SK-N-SH (cell line): ENCODE results near the gene SWI5.

Source experiments
- CTCF ChIP-seq: fragments of 200-600 bp; sonication (generic); IDR thresholded peaks from 2 replicates; pipeline ENCODE4 v1.6.1; 2017; ENCODE audit warnings: antibody characterized with exemption, mild to moderate bottlenecking, moderate library complexity
- ELF1 ChIP-seq: IDR thresholded peaks from 2 replicates; pipeline ENCODE4 v1.4.0; 2012
- EP300 ChIP-seq, 2 experiments: IDR thresholded peaks; 2 replicates each; pipeline versions ENCODE4 v1.4.0 to v1.6.1; 2012; ENCODE audit warnings: borderline replicate concordance in 1 of 2, low read depth in 1 of 2, low read length in 1 of 2
- GATA2 ChIP-seq: sonication (generic); formaldehyde crosslinking; IDR thresholded peaks from 2 replicates; pipeline ENCODE4 v1.5.0; 2020; ENCODE audit warnings: mild to moderate bottlenecking, missing genetic modification reagents
- IRF3 ChIP-seq: fragments of 150-350 bp; IDR thresholded peaks from 2 replicates; pipeline ENCODE4 v1.6.1; 2016; ENCODE audit warnings: mild to moderate bottlenecking, low read depth, low read length
- MAX ChIP-seq: IDR thresholded peaks from 2 replicates; pipeline ENCODE4 v1.4.0; 2012; ENCODE audit warnings: low read depth
- MXI1 ChIP-seq: IDR thresholded peaks from 2 replicates; pipeline ENCODE4 v1.6.1; 2012; ENCODE audit warnings: mild to moderate bottlenecking, low read depth, low read length, improper control_type of control experiment
- POLR2AphosphoS5 ChIP-seq: IDR thresholded peaks from 2 replicates; pipeline ENCODE4 v1.6.1; 2012; ENCODE audit warnings: low read depth, low read length
- RAD21 ChIP-seq: IDR thresholded peaks from 2 replicates; pipeline ENCODE4 v1.6.1; 2012; ENCODE audit warnings: mild to moderate bottlenecking, low read length
- TAF1 ChIP-seq: IDR thresholded peaks from 2 replicates; pipeline ENCODE4 v1.6.1; 2012; ENCODE audit warnings: low read depth, mild to moderate bottlenecking, low read length, moderate library complexity, borderline replicate concordance
- USF1 ChIP-seq: IDR thresholded peaks from 2 replicates; pipeline ENCODE4 v1.4.0; 2012; ENCODE audit warnings: low read depth, borderline replicate concordance
- ZBTB33 ChIP-seq: IDR thresholded peaks from 2 replicates; pipeline ENCODE4 v1.4.0; 2012; ENCODE audit warnings: low read depth, borderline replicate concordance

- no peak for TF ChIP-seq GATA2 (CRISPR knock-in tag)
- no peak for TF ChIP-seq EP300 (IDR thresholded peaks at IDR 0.05; ENCODE audit: borderline replicate concordance in 1 of 2, low read depth in 1 of 2, low read length in 1 of 2)
- TF ChIP-seq CTCF, result no peak
- no peak for TF ChIP-seq IRF3
- no peak for TF ChIP-seq ELF1
- TF ChIP-seq USF1, result no peak
- TF ChIP-seq ZBTB33, result no peak
- TF ChIP-seq RAD21, result no peak
- no peak for TF ChIP-seq TAF1
- TF ChIP-seq POLR2AphosphoS5, result no peak
- no peak for TF ChIP-seq MAX
- TF ChIP-seq MXI1, result no peak
Measured at GRCh38 chr9:128337936-128338335, 61.9 kb downstream of the SWI5 start.
